Breast epithelium (tissue), 4 donors: Measurements from ENCODE around the gene BMX. TPM values are rescaled to one million over a fixed set of nuclear protein-coding genes. Genes with fewer than 3 reads are reported as not detected.

Experiments used
- DNase-seq, 2 donors: peaks; one replicate each; pipeline ENCODE4 v3.0.0-alpha.2; 2019; ENCODE audit warnings: low spot score in 2 of 2
- H3K27ac ChIP-seq, 2 donors: fragments of 200-600 bp; sonication (generic) in 1 of 2; one replicate each; pipeline ENCODE4 v1.5.1; 2016 to 2019; ENCODE audit warnings: mild to moderate bottlenecking in 1 of 2
- H3K27me3 ChIP-seq, 2 donors: fragments of 200-600 bp; sonication (generic) in 1 of 2; one replicate each; pipeline versions ENCODE4 v1.5.1 to v1.6.0; 2017 to 2019; ENCODE audit warnings: control low read depth in 1 of 2, mild to moderate bottlenecking in 1 of 2
- H3K36me3 ChIP-seq: fragments of 200-600 bp; one replicate; pipeline ENCODE4 v1.5.1; 2019
- H3K4me1 ChIP-seq, 2 donors: fragments of 200-600 bp; sonication (generic); one replicate each; pipeline ENCODE4 v1.5.1; 2016 to 2019; ENCODE audit warnings: control low read depth in 1 of 2
- H3K4me3 ChIP-seq, 3 donors: fragments of 200-600 bp; sonication (generic); 1 replicate in 2 of 3; 2 replicates in 1 of 3; pipeline ENCODE4 v1.5.1; 2016 to 2019; ENCODE audit warnings: mild to moderate bottlenecking in 3 of 3, moderate library complexity in 2 of 3
- H3K9me3 ChIP-seq, 2 donors: fragments of 200-600 bp; sonication (generic) in 1 of 2; one replicate each; pipeline ENCODE4 v1.5.1; 2016 to 2019; ENCODE audit warnings: control low read depth in 1 of 2
- POLR2A ChIP-seq: fragments of 450-650 bp; IDR thresholded peaks from one replicate; pipeline ENCODE4 v1.6.1; 2016; ENCODE audit warnings: antibody characterized with exemption, mild to moderate bottlenecking, moderate library complexity
- POLR2AphosphoS5 ChIP-seq, 3 donors: sonication (generic); formaldehyde crosslinking; IDR thresholded peaks; one replicate each; pipeline ENCODE4 v1.6.1; 2017; ENCODE audit warnings: antibody characterized with exemption in 3 of 3
- intact Hi-C: fragments of 100-400 bp; cut with DNase I; formaldehyde crosslinking; loops from one replicate; pipeline ENCODE4 v1.15.1; 2023; ENCODE audit warnings: low total_unique reads
- total RNA-seq, 3 donors: library from RNA; depleted of rRNA; stranded (reverse); fragments of >200 nt; gene quantifications; one replicate each; pipeline ENCODE4 v1.1.0, GENCODE V29; 2016
- TF ChIP-seq, protein P1 (sequence below), 3 donors: fragments of 450-650 bp; IDR thresholded peaks; one replicate each; pipeline ENCODE4 v1.5.1; 2016 to 2017; ENCODE audit warnings: antibody characterized with exemption in 3 of 3, mild to moderate bottlenecking in 3 of 3, moderate library complexity in 3 of 3

Gene BMX
- total RNA-seq, 3 donors from 2014 or later: 2.3 to 4.2 (median 3.9) TPM

DNA sequence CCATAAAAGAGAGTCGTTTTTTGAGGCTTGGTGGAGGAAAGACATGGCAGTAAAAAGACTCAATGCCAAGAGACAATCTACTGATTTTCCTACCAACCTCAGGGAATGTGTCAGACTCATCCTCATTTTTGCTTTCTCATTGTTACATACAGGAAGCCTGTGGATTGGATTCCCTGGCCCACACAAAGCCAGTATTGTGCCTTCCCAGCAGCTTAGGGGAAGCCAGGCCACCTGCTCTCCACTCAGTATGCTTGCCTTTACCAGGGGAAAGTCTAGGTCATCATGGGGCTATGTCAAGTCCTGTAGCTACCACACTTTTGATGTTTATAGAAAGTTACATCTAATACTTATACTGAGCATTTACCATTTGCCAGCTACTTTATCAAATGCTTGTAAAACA, 11.0 kb downstream of the BMX start:
- intact Hi-C loops: no loop called here
- Histone ChIP-seq H3K4me3 (no peak overlapping the region), H3K9me3 (no peaks in the 10 kb centered on the region), H3K27ac (no peak overlapping the region), H3K27me3 (peaks cover 0 to 41% of the 10 kb centered on the region in 2 donors), H3K36me3 (no peaks in the 10 kb centered on the region), H3K4me1 (no peaks in the 10 kb centered on the region)
- TF ChIP-seq, protein P1, sequence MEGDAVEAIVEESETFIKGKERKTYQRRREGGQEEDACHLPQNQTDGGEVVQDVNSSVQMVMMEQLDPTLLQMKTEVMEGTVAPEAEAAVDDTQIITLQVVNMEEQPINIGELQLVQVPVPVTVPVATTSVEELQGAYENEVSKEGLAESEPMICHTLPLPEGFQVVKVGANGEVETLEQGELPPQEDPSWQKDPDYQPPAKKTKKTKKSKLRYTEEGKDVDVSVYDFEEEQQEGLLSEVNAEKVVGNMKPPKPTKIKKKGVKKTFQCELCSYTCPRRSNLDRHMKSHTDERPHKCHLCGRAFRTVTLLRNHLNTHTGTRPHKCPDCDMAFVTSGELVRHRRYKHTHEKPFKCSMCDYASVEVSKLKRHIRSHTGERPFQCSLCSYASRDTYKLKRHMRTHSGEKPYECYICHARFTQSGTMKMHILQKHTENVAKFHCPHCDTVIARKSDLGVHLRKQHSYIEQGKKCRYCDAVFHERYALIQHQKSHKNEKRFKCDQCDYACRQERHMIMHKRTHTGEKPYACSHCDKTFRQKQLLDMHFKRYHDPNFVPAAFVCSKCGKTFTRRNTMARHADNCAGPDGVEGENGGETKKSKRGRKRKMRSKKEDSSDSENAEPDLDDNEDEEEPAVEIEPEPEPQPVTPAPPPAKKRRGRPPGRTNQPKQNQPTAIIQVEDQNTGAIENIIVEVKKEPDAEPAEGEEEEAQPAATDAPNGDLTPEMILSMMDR (IDR thresholded peaks at IDR 0.05): no peak
- no peak for TF ChIP-seq POLR2A
- DNase-seq: no peak

DNA sequence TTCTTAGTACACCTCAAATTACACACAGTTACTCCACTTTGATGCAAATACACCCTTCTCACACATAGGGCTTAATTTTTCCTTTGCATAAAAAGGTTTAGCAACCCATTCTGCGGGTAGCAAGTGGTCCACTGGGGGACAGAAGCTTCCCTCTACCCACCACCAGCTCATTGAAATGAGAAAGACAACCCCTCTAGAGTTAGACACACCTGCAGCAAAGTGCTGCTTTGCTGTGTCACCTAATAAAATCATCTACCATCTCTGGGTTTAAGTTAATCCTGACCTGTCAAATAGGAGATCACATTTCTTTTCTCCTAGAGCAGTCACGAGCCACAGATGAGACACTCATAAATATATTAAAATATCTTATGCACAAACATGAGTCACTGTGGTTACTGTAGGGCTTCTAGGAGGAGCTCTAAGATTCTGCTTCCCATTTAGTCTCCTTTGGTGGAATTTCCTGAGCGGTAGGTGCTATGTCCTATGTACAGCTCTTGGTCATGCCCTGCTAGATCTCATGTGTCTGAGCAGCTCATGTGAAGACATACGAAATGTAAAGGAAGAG, 11.9 kb downstream of the BMX start:
- Histone ChIP-seq H3K27ac (no peak overlapping the region), H3K9me3 (no peaks in the 10 kb centered on the region), H3K27me3 (peaks cover 0 to 49% of the 10 kb centered on the region in 2 donors), H3K4me3 (no peak overlapping the region), H3K4me1 (no peaks in the 10 kb centered on the region), H3K36me3 (no peaks in the 10 kb centered on the region)
- TF ChIP-seq, protein P1 (IDR thresholded peaks at IDR 0.05): no peak
- TF ChIP-seq POLR2A (no peak), POLR2AphosphoS5 (IDR thresholded peaks at IDR 0.05) (no peak)
- DNase-seq: no peak
- intact Hi-C loops: no loop called here

GRCh38 chrX:15514279-15514678, 13.7 kb downstream of the BMX start:
- Histone ChIP-seq H3K9me3 (no peaks in the 10 kb centered on the region), H3K27me3 (peaks cover 0 to 47% of the 10 kb centered on the region in 2 donors), H3K4me3 (no peak overlapping the region), H3K4me1 (no peaks in the 10 kb centered on the region), H3K27ac (no peak overlapping the region), H3K36me3 (no peaks in the 10 kb centered on the region)
- TF ChIP-seq POLR2AphosphoS5 (IDR thresholded peaks at IDR 0.05) (no peak), POLR2A (no peak)
- TF ChIP-seq, protein P1 (IDR thresholded peaks at IDR 0.05): no peak
- intact Hi-C loops: no loop called here
- no peak for DNase-seq

GRCh38 chrX:15515931-15516330, 15.3 kb downstream of the BMX start:
- DNase-seq: no peak
- H3K36me3 ChIP-seq: no peaks in the 10 kb centered on the region
- no peak overlapping the region for H3K27ac ChIP-seq
- H3K27me3 ChIP-seq: peaks cover 0 to 37% of the 10 kb centered on the region in 2 donors
- no peak overlapping the region for H3K4me3 ChIP-seq
- no peak for TF ChIP-seq POLR2AphosphoS5 (IDR thresholded peaks at IDR 0.05)
- TF ChIP-seq POLR2A: no peak
- TF ChIP-seq, protein P1 (IDR thresholded peaks at IDR 0.05): no peak
- intact Hi-C loops: no loop called here
- H3K4me1 ChIP-seq: no peaks in the 10 kb centered on the region
- no peaks in the 10 kb centered on the region for H3K9me3 ChIP-seq

DNA sequence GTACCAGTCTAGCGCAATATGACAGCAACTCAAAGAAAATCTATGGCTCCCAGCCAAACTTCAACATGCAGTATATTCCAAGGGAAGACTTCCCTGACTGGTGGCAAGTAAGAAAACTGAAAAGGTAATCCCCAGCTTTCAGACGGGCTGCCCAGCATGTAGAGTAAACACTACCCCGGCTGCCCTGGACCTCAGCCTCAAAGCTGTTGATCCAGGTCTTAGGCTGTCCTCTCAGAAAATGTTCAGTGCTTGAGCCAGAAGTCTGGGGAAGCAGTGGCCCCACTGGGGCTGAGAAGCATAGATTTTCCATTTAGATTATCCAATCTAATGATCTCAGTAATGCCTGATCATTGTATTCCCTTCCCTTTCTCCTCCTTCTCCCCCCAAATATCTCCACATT, 21.9 kb downstream of the BMX start:
- Histone ChIP-seq H3K27me3 (peaks cover 0 to 26% of the 10 kb centered on the region in 2 donors), H3K36me3 (no peaks in the 10 kb centered on the region), H3K4me3 (no peak overlapping the region), H3K9me3 (no peaks in the 10 kb centered on the region), H3K27ac (no peak overlapping the region), H3K4me1 (no peaks in the 10 kb centered on the region)
- DNase-seq: no peak
- TF ChIP-seq POLR2AphosphoS5 (IDR thresholded peaks at IDR 0.05): no peak
- TF ChIP-seq POLR2A: no peak
- TF ChIP-seq, protein P1 (IDR thresholded peaks at IDR 0.05): no peak
- intact Hi-C loops: loop anchor here (2.0 kb wide), 1 partner anchor 16 kb away; no protein-coding TSS in a partner anchor
